Calu3 (cell line): ENCODE measurements around the gene SCAF11. TPM values are rescaled to one million over a fixed set of nuclear protein-coding genes. Genes with fewer than 3 reads are reported as not detected.

ENCODE experiments used
- BruUV-seq: library from RNA; stranded (reverse); fragments of 400-500 nt; replicated peaks from 2 replicates; lab custom pipeline; 2021; lab: Mats Ljungman, UMichigan
- CTCF ChIA-PET: fragments of 300-600 bp; sonication (Branson Sonifier 250); formaldehyde crosslinking; loops from one replicate; lab custom pipeline; 2022; ENCODE audit warnings: antibody characterized with exemption; lab: Charles Lee
- DNase-seq: peaks from one replicate; pipeline ENCODE4 v3.0.0; 2022
- H3K27ac Mint-ChIP-seq: one replicate; pipeline ENCODE4 v1.8.0; 2022; ENCODE audit warnings: mixed read lengths; ENCODE audit not compliant: unreplicated experiment
- H3K27me3 Mint-ChIP-seq: one replicate; pipeline ENCODE4 v1.8.0; 2022; ENCODE audit warnings: mixed read lengths; ENCODE audit not compliant: unreplicated experiment
- H3K36me3 Mint-ChIP-seq: one replicate; pipeline ENCODE4 v1.8.0; 2022; ENCODE audit warnings: mild to moderate bottlenecking, moderate library complexity, mixed read lengths; ENCODE audit not compliant: insufficient read depth, unreplicated experiment
- H3K4me1 Mint-ChIP-seq: one replicate; pipeline ENCODE4 v1.8.0; 2022; ENCODE audit warnings: mild to moderate bottlenecking, low read depth, mixed read lengths; ENCODE audit not compliant: unreplicated experiment
- H3K4me3 Mint-ChIP-seq: one replicate; pipeline ENCODE4 v1.8.0; 2022; ENCODE audit warnings: mild to moderate bottlenecking, low read depth, moderate library complexity, mixed read lengths; ENCODE audit not compliant: unreplicated experiment
- H3K9me3 Mint-ChIP-seq: one replicate; pipeline ENCODE4 v1.8.0; 2022; ENCODE audit warnings: low read depth, mixed read lengths; ENCODE audit not compliant: unreplicated experiment
- CTCF ChIP-seq: fragments of 200-600 bp; IDR thresholded peaks from one replicate; pipeline ENCODE4 v1.8.0; 2022; ENCODE audit warnings: antibody characterized with exemption; ENCODE audit not compliant: unreplicated experiment
- intact Hi-C: fragments of 100-400 bp; cut with micrococcal nuclease; formaldehyde crosslinking; loops from one replicate; pipeline ENCODE4 v1.10.0; 2022; ENCODE audit not compliant: unreplicated experiment
- total RNA-seq: library from RNA; stranded (reverse); gene quantifications from 2 replicates; pipeline ENCODE4 v1.2.3, GENCODE V29; 2022

SCAF11 gene
- total RNA-seq, 1 experiment from 2014 or later, result 78.8 TPM

- Mint-ChIP-seq H3K36me3 (peaks cover 11% of the 10 kb centered on the region), H3K4me3 (no peak overlapping the region), H3K27me3 (no peaks in the 10 kb centered on the region), H3K4me1 (peaks cover 15% of the 10 kb centered on the region), H3K27ac (no peak overlapping the region), H3K9me3 (peaks cover 6% of the 10 kb centered on the region)
- intact Hi-C loops, result no loop called here
- no TSS peak for BruUV-seq
- TF ChIP-seq CTCF, result no peak
- CTCF ChIA-PET, result no interaction called here
- DNase-seq, result no peak
Measured at GRCh38 chr12:45962553-45963325, 27.6 kb downstream of the SCAF11 start.

DNA sequence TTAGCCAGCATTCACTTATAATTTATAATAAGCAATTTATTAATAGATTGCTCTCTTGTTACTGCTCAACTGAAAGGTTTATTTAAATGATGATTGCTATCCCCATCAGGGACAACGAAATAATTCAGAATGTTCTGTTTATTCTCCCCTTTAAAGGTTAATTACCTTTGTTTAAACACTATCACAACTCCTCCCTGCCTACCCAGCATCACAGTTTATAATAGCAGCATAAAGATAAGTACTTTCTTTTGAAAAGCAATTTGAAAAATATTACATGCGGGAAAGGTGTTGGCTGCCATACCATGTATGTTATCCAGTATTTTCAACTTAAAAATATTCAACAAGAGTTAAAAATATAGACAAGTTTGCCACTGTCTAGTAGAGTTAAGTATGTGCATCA is 30.6 kb downstream of the SCAF11 start:
- no peak for TF ChIP-seq CTCF
- Mint-ChIP-seq H3K36me3 (peaks cover 8% of the 10 kb centered on the region), H3K4me3 (no peak overlapping the region), H3K27me3 (no peaks in the 10 kb centered on the region), H3K27ac (no peak overlapping the region), H3K4me1 (peaks cover 2% of the 10 kb centered on the region), H3K9me3 (peaks cover 2% of the 10 kb centered on the region)
- intact Hi-C loops, result no loop called here
- DNase-seq, result no peak
- BruUV-seq, result no TSS peak
- CTCF ChIA-PET, result no interaction called here

DNA sequence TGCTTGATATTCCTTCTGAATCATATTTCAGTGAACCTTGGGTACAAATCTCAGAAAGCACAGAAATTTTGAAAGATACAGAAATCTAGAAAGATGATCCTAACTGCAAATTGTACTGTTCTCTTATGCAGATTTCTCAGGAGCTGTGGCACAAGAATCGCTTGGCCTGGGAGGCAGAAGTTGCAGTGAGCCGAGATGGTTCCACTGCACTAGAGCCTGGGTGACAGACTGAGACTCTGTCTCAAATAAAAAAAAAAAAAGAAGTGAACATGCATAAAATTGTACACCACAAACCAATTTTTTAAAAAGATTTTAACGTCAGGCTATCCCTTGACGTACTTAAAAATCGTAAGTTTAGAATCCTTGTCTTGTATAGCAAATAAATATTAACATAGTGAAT is 31.3 kb downstream of the SCAF11 start:
- Mint-ChIP-seq H3K27ac (no peak overlapping the region), H3K36me3 (peaks cover 5% of the 10 kb centered on the region), H3K27me3 (no peaks in the 10 kb centered on the region), H3K9me3 (no peaks in the 10 kb centered on the region), H3K4me3 (no peak overlapping the region), H3K4me1 (no peaks in the 10 kb centered on the region)
- CTCF ChIA-PET, result no interaction called here
- intact Hi-C loops, result no loop called here
- no peak for DNase-seq
- no TSS peak for BruUV-seq
- TF ChIP-seq CTCF, result no peak

DNA sequence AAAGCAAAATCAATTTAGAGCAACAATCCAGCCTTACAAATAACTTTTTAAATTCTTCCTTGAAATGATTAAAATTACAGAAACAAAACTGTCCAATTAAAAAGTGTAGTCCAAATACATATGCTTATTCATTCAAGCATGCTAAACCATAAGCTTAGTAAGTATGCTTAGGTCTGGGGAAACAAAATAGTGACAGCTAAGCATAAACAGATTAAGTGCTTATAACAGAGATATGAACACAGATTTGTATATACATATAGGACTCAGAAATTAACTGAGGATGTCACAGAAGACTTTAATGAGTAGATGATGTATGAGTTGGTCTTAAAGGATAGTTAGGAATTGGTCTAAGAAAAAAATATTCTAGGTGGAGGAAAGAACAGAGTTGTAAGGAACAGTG is 41.8 kb downstream of the SCAF11 start:
- H3K4me3 Mint-ChIP-seq, result no peak overlapping the region

More for the DNA sequence above, 41.8 kb downstream of the SCAF11 start:
- Mint-ChIP-seq H3K36me3 (peaks cover 15% of the 10 kb centered on the region), H3K4me1 (no peaks in the 10 kb centered on the region), H3K9me3 (no peaks in the 10 kb centered on the region), H3K27me3 (no peaks in the 10 kb centered on the region), H3K27ac (no peak overlapping the region)
- no TSS peak for BruUV-seq
- no peak for TF ChIP-seq CTCF
- CTCF ChIA-PET, result interaction anchor here (0.6 kb wide), 1 partner anchor 896 kb away, joined by 4 read pairs; no protein-coding TSS in a partner anchor
- intact Hi-C loops, result no loop called here
- no peak for DNase-seq
